Epidermal melanocyte (primary cell): ENCODE data around the gene PBX2.

Experiments used
- DNase-seq: peaks from one replicate; pipeline ENCODE4 v3.0.0; 2011; ENCODE audit warnings: low spot score; ENCODE audit not compliant: insufficient read length

PBX2 gene

DNA sequence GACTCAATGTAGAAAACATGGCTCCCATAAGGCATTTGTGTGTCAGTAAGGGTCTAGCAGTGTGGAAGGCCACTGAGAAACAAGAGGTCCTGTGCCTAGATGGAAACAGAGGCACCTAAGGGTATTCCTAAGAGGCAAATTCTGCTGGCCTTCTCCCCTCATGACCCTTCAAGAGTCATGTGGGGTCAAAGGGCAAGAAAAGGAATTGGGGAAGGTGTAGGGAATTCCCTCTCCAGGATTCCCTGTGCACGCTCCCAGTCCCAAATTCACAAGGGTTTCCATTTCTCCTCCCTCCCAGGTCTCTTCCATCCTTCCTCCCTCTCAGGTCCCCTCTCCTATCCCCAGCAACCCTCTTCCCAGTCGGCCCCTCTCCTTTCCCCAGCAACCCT lies 14.7 kb downstream of the PBX2 start:
- no peak for DNase-seq

- no peak for DNase-seq
Observed at GRCh38 chr6:32174416-32174815, 15.6 kb downstream of the PBX2 start.

GRCh38 chr6:32173051-32173727 lies 16.8 kb downstream of the PBX2 start:
- no peak for DNase-seq

GRCh38 chr6:32171234-32171633 lies 18.8 kb downstream of the PBX2 start:
- DNase-seq, result no peak

- no peak for DNase-seq
Observed at GRCh38 chr6:32170294-32170693, 19.7 kb downstream of the PBX2 start.

DNA sequence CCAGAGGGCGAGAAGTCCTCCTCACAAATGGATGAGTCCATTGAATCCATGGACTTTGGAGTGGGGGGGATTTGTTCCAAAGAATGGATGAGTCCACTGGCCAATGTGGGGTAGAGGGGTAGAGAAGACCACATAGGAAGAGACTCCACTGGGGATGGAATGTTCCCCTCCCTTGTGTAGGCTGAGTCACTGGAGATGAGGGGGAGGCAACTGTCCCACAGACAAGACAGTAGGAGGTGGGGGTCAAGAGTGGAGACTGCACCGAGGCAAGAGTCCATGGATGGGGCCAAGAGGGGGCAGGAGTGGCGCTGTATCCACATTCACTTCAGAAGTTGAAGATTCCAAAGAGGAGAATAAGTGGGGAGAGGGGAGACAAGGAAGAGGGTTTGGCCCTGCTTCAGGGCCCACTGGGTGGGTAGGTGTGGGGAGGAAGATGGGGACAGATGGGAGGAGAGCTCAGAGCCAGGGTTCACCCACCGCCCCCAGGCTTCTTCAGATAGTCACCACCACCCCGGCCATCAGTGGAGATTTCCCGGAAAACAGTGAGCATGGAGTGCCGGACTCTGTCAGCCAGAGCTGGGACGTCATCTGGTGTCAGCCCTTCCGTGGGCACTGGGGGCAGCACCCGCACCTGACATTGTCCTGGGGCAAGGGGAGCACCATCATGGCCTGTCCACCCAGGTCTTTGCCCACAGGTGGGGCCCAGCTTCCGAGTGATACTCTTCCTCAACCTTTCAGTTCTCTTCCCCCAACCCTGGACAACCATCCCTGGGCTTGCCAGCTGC lies 21.0 kb downstream of the PBX2 start:
- DNase-seq, result no peak

- DNase-seq, result no peak
Observed at GRCh38 chr6:32168350-32168749, 21.7 kb downstream of the PBX2 start.

- DNase-seq, result no peak
Observed at GRCh38 chr6:32167761-32168262, 22.2 kb downstream of the PBX2 start.

GRCh38 chr6:32167154-32167760 lies 22.7 kb downstream of the PBX2 start:
- no peak for DNase-seq

DNA sequence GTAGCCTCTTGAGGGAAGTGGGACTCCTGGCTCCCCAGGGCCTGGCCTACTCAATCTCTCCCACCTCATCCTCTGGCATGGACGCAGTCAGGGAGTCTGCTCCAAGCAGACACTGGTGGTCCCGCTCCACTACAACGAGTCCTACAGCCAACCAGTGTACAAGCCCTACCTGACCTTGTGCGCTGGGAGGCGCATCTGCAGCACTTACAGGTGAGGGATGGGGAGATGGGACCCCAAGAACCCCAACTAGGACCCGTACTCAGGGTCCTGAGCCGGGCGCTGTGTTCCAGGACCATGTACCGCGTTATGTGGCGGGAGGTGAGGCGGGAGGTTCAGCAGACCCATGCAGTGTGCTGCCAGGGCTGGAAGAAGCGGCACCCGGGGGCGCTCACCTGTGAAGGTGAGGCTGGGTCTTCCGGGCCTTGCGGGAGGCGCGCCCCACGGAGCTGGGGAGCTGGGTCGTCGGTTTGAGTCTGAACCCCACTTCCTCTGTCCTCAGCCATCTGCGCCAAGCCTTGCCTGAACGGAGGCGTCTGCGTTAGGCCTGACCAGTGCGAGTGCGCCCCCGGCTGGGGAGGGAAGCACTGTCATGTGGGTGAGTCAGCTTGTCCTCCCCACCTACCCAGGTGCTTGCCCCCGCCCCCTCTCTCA lies 23.5 kb downstream of the PBX2 start:
- DNase-seq, result no peak

DNA sequence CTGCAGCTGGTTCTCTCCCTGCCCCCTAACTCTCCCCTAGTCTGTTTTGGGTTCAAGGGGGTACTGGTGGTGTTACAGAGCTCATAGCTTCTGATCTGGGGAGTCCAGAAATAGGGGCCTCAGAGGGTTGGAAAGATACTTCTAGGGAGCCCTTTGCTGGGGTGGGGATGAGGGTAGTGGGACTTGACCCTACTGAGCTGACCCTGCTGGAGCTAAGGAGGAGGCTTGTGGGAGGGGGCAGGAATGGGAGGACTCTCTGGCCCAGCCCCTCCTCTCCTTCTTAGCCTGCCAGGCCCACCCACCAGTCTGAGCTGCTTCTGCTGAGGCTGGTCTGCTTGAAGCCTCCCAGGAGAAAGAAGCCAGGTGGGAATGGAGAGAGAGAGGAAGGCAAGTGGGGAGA lies 25.7 kb downstream of the PBX2 start, which contains the start of gene EGFL8:
Gene EGFL8 (plus strand): TSS at position 301 of the 400 bp plus-strand sequence. CDS start 1,571 bp downstream, outside the sequence.
- DNase-seq, result no peak

DNA sequence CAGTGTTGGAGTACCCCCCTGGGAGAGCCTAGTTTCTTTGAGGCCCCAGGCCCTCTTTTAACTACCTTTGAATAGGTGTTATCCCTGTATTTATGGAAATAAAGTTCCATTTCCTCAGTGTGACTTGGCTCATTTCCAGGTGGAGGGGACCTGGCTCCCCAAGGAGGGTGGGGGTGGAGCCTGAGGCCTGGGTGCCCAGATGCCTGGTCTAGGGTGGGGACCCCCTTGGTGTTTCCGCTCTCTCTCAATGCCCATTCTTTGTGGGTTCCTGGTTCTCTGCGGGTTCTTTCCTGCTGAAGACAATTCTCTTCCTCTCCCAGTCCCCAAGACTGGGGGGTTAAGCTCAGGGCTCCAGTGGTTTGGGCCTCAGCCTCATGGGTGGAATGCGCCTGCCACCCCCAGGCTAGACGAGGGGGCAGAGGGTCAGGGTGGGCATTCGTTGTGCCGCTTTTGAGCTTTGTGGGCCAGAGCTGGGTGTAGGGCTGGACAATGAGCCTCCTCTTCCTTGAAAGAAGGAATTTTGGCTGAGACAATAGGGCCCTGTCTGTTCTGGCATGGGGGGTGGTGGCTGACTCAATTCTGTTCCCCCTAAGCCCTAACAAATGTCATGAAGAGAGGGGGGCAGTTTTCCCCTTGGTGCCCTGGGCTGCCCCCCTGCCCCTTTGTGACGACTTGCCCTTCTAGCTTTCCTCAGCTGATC lies 26.3 kb downstream of the PBX2 start:
- DNase-seq, result peak; percentile 92

DNA sequence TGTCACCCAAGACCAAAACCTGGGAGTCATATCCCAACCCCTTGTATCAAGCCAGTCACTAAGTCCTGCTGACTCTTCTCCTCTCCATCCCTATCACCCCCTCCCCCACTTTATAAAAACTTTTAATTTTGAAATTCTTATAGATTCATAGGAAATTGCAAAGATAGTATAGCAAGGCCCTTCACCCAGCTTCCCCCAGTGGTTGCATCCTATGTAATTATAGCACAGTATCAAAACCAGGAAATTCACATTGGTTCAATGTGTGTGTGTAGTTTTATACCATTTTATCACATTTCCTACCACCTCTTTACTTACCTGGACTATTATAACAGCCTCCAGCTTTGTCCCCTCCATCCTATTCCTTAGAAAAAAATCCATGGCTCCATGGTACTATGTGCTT lies 31.9 kb downstream of the PBX2 start:
- DNase-seq, result no peak

- no peak for DNase-seq
Observed at GRCh38 chr6:32156891-32157290, 33.1 kb downstream of the PBX2 start.

DNA sequence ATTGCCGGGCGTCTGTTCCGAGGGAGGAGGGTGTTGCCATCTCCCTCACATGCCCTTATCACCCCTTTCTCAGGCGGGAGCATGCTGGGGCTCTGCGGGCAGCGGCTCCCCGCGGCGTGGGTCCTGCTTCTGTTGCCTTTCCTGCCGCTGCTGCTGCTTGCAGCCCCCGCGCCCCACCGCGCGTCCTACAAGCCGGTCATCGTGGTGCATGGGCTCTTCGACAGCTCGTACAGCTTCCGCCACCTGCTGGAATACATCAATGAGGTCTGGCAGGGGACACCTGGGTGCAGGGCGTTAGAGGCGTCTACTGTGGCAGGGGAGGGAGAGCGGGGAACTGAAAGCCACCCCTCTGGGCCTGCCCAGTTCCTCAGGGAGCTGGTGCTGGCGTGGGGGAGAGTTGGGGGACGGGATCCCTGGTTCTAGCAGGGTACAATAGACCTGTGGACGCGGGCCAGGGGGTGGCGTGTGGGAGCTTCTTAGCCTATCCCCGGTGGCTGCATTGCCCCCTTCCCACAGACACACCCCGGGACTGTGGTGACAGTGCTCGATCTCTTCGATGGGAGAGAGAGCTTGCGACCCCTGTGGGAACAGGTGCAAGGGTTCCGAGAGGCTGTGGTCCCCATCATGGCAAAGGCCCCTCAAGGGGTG lies 35.4 kb downstream of the PBX2 start:
- DNase-seq, result no peak

DNA sequence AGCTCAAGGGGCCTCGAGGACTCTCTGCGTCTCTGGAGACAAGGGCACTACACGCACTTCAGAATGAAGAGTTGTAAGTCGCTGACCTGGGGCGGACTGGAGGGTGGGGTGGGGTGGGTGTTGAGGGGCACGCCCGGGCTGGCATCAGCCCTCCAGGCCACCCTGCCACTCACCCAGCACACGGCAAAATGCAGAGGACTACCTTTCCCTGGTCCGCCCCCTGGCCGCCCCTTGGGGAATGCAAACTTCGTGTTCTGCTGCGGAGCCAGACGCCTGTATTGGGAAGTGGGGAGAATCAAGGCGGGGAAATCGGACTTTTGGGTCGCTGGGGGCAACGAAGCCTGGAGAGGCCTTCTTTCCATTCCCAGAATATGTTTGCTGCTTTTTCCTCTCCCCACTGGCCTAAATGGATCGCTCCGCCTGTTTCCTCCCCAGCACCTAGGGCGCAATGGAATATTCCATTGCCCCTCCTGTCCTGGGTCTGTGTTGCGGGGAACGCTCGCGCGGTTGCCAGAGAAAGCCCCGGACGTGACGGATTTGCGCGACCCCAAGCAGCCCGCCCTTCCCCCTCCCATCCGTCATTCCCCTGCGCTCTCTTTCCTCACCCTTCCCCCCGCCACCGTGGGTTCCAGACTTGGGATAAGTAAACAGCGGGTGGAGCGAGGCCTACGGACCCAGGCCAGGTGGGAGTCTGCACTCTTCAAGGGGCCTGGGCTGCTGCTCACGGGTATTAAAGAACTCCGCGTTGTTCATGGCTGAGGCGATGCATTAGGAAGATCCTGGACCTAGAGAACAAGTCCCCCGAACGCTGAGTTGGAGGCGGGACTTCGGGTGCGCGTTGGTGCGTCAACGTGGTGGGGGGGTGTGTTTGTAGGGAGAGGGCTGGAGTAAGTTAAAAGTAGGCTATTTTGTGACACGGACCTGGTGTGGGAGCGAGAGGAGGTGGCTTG lies 36.2 kb downstream of the PBX2 start, which contains the start of gene PPT2:
Gene PPT2 (plus strand): TSS at position 578 of the 950 bp plus-strand sequence. CDS start 454 bp downstream, outside the sequence.
- DNase-seq, result peak; percentile 81

DNA sequence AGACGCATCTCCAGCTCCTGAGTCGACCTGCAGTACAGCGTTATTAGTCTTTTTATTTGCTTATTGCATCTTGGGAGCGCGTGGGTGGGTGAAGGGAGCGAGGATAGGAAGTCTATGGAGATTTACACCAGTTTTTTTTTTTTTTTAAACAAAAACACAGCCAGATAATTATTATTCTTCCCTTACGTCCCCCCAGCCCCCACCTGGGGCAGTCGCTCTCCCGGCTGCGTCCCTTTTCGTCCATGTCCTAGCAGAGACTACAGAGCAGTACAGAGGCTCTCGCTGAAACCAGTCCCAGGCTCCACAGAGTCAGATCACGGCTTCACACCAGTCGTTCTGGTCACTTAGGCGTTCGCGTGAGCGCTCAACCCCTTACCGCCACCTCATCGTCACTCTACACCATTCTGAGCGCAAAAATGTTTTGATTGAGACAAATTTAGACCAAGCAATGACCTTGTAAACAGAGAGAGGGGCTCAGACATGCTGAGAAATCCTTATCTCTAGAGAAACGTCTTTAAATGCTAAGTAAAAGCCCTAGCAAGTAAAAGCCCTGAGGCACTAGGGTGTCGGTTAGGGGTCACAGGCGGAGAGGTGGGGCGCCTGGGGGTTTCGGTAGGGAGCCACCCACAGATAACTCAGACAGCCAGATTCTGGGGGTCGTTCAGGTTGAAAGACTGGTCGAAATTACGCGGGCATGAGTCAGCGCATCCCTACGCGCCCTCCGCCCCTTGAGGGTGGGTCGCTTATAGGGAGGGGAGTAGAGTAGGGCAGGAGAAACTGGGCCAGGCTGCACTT lies 37.0 kb downstream of the PBX2 start:
- DNase-seq, result no peak
